ENCODE measurements around the gene PBX1.

Gene PBX1

GRCh38 chr1:164718821-164719220 lies 159.8 kb downstream of the PBX1 start:
- Histone ChIP-seq H3K4me3 (ENCODE audit: low read length) (no peak overlapping the region), H3K4me2 (ENCODE audit: low read length) (no peak overlapping the region), H3K4me1 (ENCODE audit: control insufficient read depth, low read length) (no peaks in the 10 kb centered on the region), H3K9me3 (ENCODE audit: control insufficient read depth, insufficient read depth, low read length) (no peaks in the 10 kb centered on the region), H4K20me1 (ENCODE audit: control insufficient read depth, insufficient read depth, low read depth, low read length) (no peaks in the 10 kb centered on the region), H3K27ac (ENCODE audit: low read depth, low read length) (no peak overlapping the region), H3K36me3 (ENCODE audit: control insufficient read depth, low read length) (no peaks in the 10 kb centered on the region), H3F3A (ENCODE audit: control insufficient read depth, insufficient read depth) (no peaks in the 10 kb centered on the region), H3K27me3 (ENCODE audit: control insufficient read depth, low read length) (no peaks in the 10 kb centered on the region), H3K79me2 (ENCODE audit: control insufficient read depth, low read length) (no peaks in the 10 kb centered on the region), H3K9me2 (replicated peaks; ENCODE audit: control insufficient read depth, low read length) (no peaks in the 10 kb centered on the region)
- no peak for TF ChIP-seq EZH2phosphoT487 (IDR thresholded peaks at IDR 0.05; ENCODE audit: borderline replicate concordance, low read length)
- TF ChIP-seq CTCF (IDR thresholded peaks at IDR 0.05; ENCODE audit: low read depth, low read length, poor library complexity, severe bottlenecking): no peak

GRCh38 chr1:164719676-164720439 lies 160.9 kb downstream of the PBX1 start:
- no peaks in the 10 kb centered on the region for H3F3A ChIP-seq (ENCODE audit: control insufficient read depth, insufficient read depth)
- no peaks in the 10 kb centered on the region for H4K20me1 ChIP-seq (ENCODE audit: control insufficient read depth, insufficient read depth, low read depth, low read length)
- no peaks in the 10 kb centered on the region for H3K36me3 ChIP-seq (ENCODE audit: control insufficient read depth, low read length)
- TF ChIP-seq CTCF (IDR thresholded peaks at IDR 0.05; ENCODE audit: low read depth, low read length, poor library complexity, severe bottlenecking) (no peak), EZH2phosphoT487 (IDR thresholded peaks at IDR 0.05; ENCODE audit: borderline replicate concordance, low read length) (no peak)
- H3K4me3 ChIP-seq (ENCODE audit: low read length): no peak overlapping the region
- no peak overlapping the region for H3K4me2 ChIP-seq (ENCODE audit: low read length)
- no peaks in the 10 kb centered on the region for H3K9me2 ChIP-seq (replicated peaks; ENCODE audit: control insufficient read depth, low read length)
- no peaks in the 10 kb centered on the region for H3K9me3 ChIP-seq (ENCODE audit: control insufficient read depth, insufficient read depth, low read length)
- no peaks in the 10 kb centered on the region for H3K79me2 ChIP-seq (ENCODE audit: control insufficient read depth, low read length)
- H3K27ac ChIP-seq (ENCODE audit: low read depth, low read length): no peak overlapping the region
- no peaks in the 10 kb centered on the region for H3K4me1 ChIP-seq (ENCODE audit: control insufficient read depth, low read length)
- no peaks in the 10 kb centered on the region for H3K27me3 ChIP-seq (ENCODE audit: control insufficient read depth, low read length)

GRCh38 chr1:164720440-164721227 lies 161.7 kb downstream of the PBX1 start:
- Histone ChIP-seq H3F3A (ENCODE audit: control insufficient read depth, insufficient read depth) (no peaks in the 10 kb centered on the region), H3K36me3 (ENCODE audit: control insufficient read depth, low read length) (no peaks in the 10 kb centered on the region), H3K4me3 (ENCODE audit: low read length) (no peak overlapping the region), H3K9me3 (ENCODE audit: control insufficient read depth, insufficient read depth, low read length) (no peaks in the 10 kb centered on the region), H3K4me1 (ENCODE audit: control insufficient read depth, low read length) (no peaks in the 10 kb centered on the region), H4K20me1 (ENCODE audit: control insufficient read depth, insufficient read depth, low read depth, low read length) (no peaks in the 10 kb centered on the region), H3K79me2 (ENCODE audit: control insufficient read depth, low read length) (no peaks in the 10 kb centered on the region), H3K27me3 (ENCODE audit: control insufficient read depth, low read length) (no peaks in the 10 kb centered on the region), H3K9me2 (replicated peaks; ENCODE audit: control insufficient read depth, low read length) (no peaks in the 10 kb centered on the region), H3K27ac (ENCODE audit: low read depth, low read length) (no peak overlapping the region), H3K4me2 (ENCODE audit: low read length) (no peak overlapping the region)
- TF ChIP-seq CTCF (IDR thresholded peaks at IDR 0.05; ENCODE audit: low read depth, low read length, poor library complexity, severe bottlenecking): no peak
- TF ChIP-seq EZH2phosphoT487 (IDR thresholded peaks at IDR 0.05; ENCODE audit: borderline replicate concordance, low read length): no peak

Measured in DOHH2 (cell line).